Body of pancreas (tissue), 4 donors: Measurements from ENCODE around the gene SH2B2.
"Not testable (repeated sequence)": the region's sequence is repeated elsewhere in the genome, so short reads cannot be mapped to it uniquely, and the experiment has no call there.

Experiments
- POLR2A ChIP-seq, 3 donors: fragments of 450-650 bp; IDR thresholded peaks; one replicate each; pipeline ENCODE4 v1.6.1; 2016; ENCODE audit warnings: antibody characterized with exemption in 3 of 3, mild to moderate bottlenecking in 2 of 3
- TF ChIP-seq, protein P1 (sequence below), 7 experiments: fragments of 450-650 bp in 4 of 7; fragments of 200-600 bp in 3 of 7; sonication (generic) in 3 of 7; IDR thresholded peaks; one replicate each; pipeline ENCODE4 v1.5.1; 2016 to 2019; ENCODE audit warnings: antibody characterized with exemption in 7 of 7

DNA sequence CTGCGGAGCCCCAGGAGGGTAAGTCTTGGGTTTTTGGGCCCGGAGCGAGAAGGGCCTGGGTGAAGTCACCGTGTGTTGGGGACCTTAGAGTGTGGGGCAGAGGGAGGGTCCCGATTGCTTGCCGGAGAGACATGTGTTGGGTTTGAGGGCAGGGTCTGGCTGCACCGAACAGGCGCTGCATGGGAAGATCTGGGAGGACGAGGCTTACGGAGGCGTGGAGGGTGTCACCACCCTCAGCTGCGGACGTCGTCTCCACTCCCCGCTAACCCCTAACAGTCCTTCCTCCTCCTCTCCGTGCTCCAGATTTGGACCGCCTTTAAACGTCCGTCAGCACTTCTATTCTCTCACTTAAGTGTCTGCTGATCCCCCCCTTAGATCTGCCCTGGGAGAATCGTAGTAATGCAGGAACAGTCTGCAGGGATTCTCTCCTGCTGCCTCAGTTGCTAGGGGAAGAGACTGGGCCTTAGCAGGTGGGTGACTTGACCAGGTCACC lies 77.8 kb downstream of the SH2B2 start:
- TF ChIP-seq, protein P1, sequence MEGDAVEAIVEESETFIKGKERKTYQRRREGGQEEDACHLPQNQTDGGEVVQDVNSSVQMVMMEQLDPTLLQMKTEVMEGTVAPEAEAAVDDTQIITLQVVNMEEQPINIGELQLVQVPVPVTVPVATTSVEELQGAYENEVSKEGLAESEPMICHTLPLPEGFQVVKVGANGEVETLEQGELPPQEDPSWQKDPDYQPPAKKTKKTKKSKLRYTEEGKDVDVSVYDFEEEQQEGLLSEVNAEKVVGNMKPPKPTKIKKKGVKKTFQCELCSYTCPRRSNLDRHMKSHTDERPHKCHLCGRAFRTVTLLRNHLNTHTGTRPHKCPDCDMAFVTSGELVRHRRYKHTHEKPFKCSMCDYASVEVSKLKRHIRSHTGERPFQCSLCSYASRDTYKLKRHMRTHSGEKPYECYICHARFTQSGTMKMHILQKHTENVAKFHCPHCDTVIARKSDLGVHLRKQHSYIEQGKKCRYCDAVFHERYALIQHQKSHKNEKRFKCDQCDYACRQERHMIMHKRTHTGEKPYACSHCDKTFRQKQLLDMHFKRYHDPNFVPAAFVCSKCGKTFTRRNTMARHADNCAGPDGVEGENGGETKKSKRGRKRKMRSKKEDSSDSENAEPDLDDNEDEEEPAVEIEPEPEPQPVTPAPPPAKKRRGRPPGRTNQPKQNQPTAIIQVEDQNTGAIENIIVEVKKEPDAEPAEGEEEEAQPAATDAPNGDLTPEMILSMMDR (IDR thresholded peaks at IDR 0.05): not testable (repeated sequence)
- not testable (repeated sequence) for TF ChIP-seq POLR2A (IDR thresholded peaks at IDR 0.05)
